CD4-positive, alpha-beta T cell treated with Interleukin-6 for 4 hours (primary cell): ENCODE results near the gene RGS19.

Experiments
- DNase-seq: peaks from one replicate; pipeline ENCODE4 v3.0.0-alpha.2; 2020; ENCODE audit warnings: mixed read lengths

Gene RGS19

GRCh38 chr20:64047968-64048401 lies 31.3 kb downstream of the RGS19 start:
- no peak for DNase-seq

- no peak for DNase-seq
Observed at GRCh38 chr20:64047046-64047389, 32.3 kb downstream of the RGS19 start.

GRCh38 chr20:64045346-64046011 lies 33.8 kb downstream of the RGS19 start:
- no peak for DNase-seq

- DNase-seq: no peak
Observed at GRCh38 chr20:64044484-64045247, 34.7 kb downstream of the RGS19 start.

GRCh38 chr20:64043768-64044167 lies 35.5 kb downstream of the RGS19 start:
- no peak for DNase-seq

GRCh38 chr20:64042054-64042781 lies 37.1 kb downstream of the RGS19 start:
- DNase-seq: peak; percentile 50

- DNase-seq: no peak
Observed at GRCh38 chr20:64041781-64042053, 37.6 kb downstream of the RGS19 start.

GRCh38 chr20:64041040-64041780 lies 38.1 kb downstream of the RGS19 start:
- peak; percentile 2 for DNase-seq

- peak; percentile 0 for DNase-seq
Observed at GRCh38 chr20:64040231-64041039, 38.9 kb downstream of the RGS19 start.

GRCh38 chr20:64039293-64040160 lies 39.8 kb downstream of the RGS19 start:
- peak; percentile 2 for DNase-seq

GRCh38 chr20:64038565-64039292 lies 40.6 kb downstream of the RGS19 start:
- peak; percentile 83 for DNase-seq

GRCh38 chr20:64038224-64038564 lies 41.1 kb downstream of the RGS19 start:
- no peak for DNase-seq

- DNase-seq: no peak
Observed at GRCh38 chr20:64037498-64038213, 41.7 kb downstream of the RGS19 start.

GRCh38 chr20:64037199-64037497 lies 42.2 kb downstream of the RGS19 start:
- no peak for DNase-seq

- DNase-seq: no peak
Observed at GRCh38 chr20:64036346-64037198, 42.7 kb downstream of the RGS19 start.

- DNase-seq: no peak
Observed at GRCh38 chr20:64035933-64036345, 43.4 kb downstream of the RGS19 start, which contains the start of gene C20orf204. C20orf204 (plus strand) TSS chr20:64036182; CDS start chr20:64036324, 142 bp downstream.

- DNase-seq: no peak
Observed at GRCh38 chr20:64035066-64035932, 44.0 kb downstream of the RGS19 start.

GRCh38 chr20:64033981-64034493 lies 45.3 kb downstream of the RGS19 start:
- no peak for DNase-seq
